Stimulated activated CD4-positive, alpha-beta T cell treated with anti-CD3 and anti-CD28 coated beads, Interleukin-15, amount 100 ng/mL, for 1 hour (primary cell): ENCODE results near the gene CCDC71L.

Experiments
- DNase-seq, 2 donors: peaks; one replicate each; pipeline ENCODE4 v3.0.0-alpha.2; 2020; ENCODE audit warnings: low read depth in 1 of 2, low spot score in 1 of 2

CCDC71L gene

DNA sequence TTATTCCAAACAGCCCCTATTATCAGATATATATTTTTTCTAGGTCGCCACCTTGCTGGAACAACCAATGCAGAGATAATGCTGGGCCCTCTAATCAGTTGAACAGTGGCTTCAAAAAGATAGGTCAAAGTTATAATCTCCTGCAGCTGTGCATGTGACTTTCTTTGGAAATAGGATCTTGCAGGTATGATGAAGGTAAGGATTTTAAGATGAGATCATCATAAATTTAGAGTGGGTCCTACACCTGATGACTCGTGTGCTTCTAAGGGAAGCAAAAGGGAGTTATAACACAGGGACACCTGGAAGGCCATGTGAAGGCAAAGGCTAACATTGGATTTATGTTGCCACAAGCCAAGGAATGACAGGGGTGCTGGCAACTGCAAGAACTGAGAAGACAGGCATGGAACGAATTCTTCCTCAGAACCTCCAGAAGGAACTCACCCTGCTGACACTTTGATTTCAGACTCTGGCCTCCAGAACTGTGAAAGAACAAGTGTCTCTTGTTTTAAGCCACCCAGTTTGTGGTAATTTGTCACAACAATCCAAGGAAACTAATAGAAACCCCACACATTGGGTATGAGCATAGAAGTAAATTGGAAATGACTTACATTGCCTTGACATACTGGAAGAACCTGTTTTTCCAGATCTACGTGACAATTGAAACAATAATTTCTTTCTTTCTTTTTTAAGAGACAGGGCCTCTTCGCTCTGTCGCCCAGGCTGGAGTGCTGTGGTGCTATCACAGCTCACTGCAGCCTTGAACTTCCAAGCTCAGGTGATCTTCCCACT, 34.4 kb downstream of the CCDC71L start:
- no peak for DNase-seq

DNA sequence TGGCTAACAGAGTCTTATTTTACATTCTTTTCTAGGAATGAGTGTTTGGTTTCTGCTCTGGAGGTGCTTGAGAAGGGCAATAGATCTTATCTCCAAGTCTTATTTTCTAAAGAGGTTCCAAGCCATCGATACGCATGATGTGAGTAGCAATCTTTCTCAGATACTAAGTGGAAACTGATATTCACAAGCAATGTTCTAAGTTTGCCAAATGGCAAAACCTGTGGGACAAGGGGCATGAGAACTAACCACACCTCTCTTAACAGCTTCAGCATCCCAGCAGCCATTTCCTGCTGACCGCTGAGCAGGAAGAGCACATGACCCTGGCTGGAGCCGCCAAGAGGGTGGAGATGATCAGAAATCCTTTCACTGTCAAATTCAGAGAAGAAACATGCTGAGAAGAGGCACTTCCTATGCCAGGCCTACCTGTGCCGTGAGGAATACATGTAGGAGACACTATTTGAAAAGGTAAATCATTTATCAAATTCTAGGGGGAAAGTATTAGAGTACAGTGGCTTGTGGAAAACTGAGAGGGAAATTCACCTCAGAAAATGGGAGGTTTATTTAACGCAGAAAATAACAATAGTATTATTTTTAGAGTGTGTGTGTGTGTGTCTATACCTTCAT, 35.2 kb downstream of the CCDC71L start:
- no peak for DNase-seq

DNA sequence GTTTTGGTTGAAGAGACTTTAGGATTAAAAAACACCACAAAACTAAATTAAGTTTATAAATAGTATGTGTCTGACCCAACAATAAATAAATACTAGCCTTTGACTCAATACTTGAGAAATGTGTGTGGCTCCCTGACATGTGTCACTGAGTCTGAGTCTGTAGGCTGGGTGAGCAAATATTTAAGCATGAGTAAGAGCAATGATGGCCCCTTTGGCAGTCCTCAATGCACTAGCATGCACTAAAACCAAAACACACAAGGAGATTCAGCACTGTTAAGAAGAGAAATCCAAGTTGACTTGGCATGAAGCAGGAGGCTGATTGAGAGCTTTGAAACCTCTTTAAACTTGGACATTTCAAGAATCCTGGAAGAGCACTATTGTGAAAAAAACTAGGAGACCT, 37.1 kb downstream of the CCDC71L start:
- no peak for DNase-seq

DNA sequence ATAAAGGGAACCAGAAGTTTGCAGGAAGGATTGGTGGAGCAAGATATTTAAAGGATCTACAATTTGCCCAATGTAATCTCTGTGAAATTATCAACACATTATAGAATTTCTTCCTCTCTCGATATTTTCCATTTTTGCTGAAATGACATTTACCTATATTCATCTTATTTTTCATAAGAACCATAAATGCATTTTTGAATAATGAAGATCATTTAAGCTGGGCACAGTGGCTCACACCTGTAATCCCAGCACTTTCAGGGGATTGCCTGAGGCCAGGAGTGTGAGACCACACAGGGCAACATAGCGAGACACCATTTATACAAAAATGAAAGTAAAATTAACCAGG, 37.7 kb downstream of the CCDC71L start:
- no peak for DNase-seq

GRCh38 chr7:106622654-106623314, 38.2 kb downstream of the CCDC71L start:
- DNase-seq, result no peak

- DNase-seq, result no peak
Observed at GRCh38 chr7:106621393-106622132, 39.4 kb downstream of the CCDC71L start.

DNA sequence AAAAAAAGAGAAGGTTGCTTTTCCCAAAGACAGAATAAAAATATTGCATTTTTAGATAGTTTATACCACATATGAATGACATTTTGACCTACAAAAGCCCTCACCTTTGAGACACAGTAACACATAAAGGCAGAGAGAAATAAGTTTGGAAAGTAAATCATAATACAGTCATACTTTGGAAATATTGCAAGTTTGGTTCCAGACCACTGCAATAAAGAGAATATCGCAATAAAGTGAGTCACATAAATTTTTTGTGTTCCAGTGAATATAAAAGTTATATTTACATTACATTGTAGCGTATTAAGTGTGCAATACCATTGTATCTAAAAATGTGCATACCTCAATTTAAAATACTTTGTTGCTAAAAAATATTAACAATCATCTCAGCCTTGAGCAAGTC, 40.3 kb downstream of the CCDC71L start:
- DNase-seq, result no peak

- no peak for DNase-seq
Observed at GRCh38 chr7:106620034-106620433, 40.9 kb downstream of the CCDC71L start.

DNA sequence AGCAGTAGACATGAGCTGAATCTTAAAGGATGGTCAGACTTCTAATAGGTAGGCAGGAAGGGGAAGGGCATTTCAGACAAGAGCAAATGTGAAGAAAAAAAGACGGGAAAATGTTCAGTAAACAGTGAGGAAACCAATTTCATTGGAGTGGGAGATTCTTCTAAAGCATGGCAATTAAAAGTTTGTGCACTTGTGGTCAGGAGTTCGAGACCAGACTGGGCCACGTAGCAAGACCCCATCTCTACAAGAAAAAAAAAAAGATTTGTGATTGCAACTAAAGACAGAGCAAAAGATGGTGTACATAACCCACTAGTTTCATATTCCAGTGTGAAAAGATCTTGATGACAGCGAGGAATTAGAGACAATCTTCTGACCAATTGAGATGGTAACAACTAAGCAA, 41.7 kb downstream of the CCDC71L start:
- no peak for DNase-seq

DNA sequence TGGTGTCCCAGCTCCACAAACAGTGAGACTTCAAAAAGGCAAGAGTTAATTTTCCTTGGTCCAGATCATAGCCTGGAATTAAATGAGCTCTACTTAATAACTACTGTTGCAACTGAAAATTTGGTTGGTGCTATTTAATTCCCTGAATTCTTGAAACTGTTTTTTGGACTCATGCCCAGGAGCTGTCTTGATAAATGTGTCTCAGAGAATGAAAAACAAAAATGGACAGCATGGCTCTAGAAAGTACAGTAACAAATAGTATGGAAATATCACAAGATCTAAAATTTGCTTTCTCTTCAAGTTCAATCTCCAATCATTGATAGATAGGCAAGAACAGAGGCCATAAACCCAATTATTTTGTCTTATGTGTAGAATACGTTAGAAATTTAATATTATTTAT, 42.5 kb downstream of the CCDC71L start:
- no peak for DNase-seq

DNA sequence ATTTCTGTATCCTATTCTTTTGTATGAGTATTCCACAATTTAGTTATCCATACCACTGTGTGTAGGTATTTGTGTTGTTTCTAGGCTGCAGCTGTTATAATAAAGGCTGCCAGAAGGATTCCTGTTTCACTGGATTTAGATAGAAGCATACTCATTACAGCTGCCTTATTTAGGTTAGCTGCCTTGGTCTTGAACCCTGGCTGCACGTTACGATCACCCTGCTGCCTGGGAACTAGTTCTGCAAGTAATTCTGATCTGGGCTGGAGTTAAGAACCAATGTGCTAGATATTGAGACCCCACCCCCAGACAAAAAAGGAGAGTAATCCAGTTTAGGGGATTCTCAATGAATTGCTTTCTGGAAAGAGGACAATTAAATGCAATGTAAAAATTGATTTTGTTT, 43.1 kb downstream of the CCDC71L start:
- no peak for DNase-seq

- DNase-seq, result no peak
Observed at GRCh38 chr7:106616708-106617051, 44.3 kb downstream of the CCDC71L start.

GRCh38 chr7:106615808-106616707, 44.9 kb downstream of the CCDC71L start:
- DNase-seq, result no peak

DNA sequence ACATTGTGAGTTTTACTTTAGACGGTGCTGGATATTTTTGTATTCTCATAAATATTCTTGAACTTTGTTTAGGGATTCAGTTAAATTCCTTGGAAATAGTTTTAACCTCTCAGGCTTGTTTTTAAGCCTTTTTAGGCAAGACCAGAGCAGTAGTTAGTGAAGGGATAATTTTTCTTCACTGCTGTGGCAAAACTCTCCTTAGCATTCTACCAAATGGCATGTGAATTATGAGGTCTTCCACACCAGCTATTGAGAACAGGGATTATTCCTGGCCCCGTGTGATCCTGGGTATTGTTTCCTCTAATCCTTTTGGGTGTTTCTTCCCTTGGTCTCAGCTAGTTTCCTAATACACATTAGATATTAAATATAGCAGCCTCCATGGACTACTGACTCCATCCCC, 46.2 kb downstream of the CCDC71L start:
- DNase-seq, result no peak

- no peak for DNase-seq
Observed at GRCh38 chr7:106613848-106614560, 47.0 kb downstream of the CCDC71L start.

GRCh38 chr7:106613279-106613678, 47.7 kb downstream of the CCDC71L start:
- DNase-seq, result no peak

GRCh38 chr7:106612432-106612831, 48.5 kb downstream of the CCDC71L start:
- no peak for DNase-seq

DNA sequence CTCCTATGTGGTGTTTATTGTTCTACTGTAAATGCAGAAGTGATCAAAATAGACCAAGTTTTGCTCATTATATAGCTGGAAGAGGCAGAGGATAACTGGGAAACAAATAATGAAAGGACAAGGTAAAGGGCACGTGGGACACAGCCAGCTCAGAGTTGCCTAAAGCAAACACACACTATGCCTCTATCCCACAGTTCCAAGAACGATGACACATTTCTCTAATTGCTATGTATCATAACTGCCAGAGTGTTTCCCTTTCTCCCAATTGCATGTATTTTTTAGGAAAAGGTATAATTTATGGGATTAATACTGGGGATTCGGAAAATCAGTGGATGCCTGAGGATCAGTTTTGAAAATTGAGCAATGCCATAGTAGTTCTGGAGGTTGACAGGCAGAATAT, 49.0 kb downstream of the CCDC71L start:
- DNase-seq, result no peak

DNA sequence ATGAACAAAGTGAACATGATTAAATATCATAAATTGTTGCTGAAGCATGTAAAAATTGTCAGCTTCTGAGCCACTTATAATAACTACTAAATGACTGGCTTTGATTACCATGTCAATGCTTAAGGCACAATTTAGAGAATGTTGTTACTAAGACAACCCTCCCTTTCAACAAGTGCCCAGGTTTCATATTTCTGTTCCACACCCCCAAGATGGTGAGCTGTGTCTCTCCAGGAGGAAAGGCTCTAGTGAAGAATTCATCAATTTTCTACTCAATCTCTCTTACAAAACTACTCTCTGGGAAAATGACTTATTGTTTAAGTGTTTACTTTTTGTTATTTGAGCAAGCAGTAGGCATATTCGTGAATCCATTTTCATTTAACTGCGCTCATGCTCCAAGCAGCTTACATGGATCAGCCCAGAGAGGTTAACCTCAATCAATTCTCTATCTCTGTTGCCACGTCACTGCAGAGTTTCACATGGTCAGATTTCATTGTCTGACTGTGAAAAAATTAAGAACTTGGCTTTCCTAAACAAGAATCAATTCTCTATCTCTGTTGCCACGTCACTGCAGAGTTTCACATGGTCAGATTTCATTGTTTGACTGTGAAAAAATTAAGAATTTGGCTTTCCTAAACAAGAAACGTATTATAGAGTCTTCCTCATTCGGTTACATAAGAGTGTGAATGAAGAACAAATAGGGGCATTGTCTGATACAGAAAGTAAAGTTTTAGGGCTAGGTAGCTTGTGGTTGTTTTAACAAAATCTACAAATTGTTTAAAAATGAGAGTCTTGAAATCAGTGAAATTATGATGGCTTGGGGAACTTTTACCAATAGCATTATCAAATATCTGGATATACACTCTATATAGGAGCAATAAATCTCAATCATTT, 49.7 kb downstream of the CCDC71L start:
- DNase-seq, result no peak
